Ishikawa (cell line): Measurements from ENCODE around the gene KRT35.

Experiments
- CEBPB ChIP-seq: IDR thresholded peaks from 2 replicates; pipeline ENCODE4 v1.6.1; 2012
- EGR1 ChIP-seq: IDR thresholded peaks from 2 replicates; pipeline ENCODE4 v1.6.1; 2012
- EP300 ChIP-seq: IDR thresholded peaks from 2 replicates; pipeline ENCODE4 v1.6.1; 2012; ENCODE audit warnings: borderline replicate concordance
- NFIC ChIP-seq: IDR thresholded peaks from 2 replicates; pipeline ENCODE4 v1.6.1; 2012
- RAD21 ChIP-seq: IDR thresholded peaks from 2 replicates; pipeline ENCODE4 v1.6.1; 2012; ENCODE audit warnings: low read depth
- REST ChIP-seq: IDR thresholded peaks from 2 replicates; pipeline ENCODE4 v1.6.1; 2012; ENCODE audit warnings: low read depth, mild to moderate bottlenecking
- TAF1 ChIP-seq: IDR thresholded peaks from 2 replicates; pipeline ENCODE4 v1.6.1; 2012; ENCODE audit warnings: low read depth, mild to moderate bottlenecking

GRCh38 chr17:41529491-41529915 is 48.6 kb upstream of the KRT35 start:
- TF ChIP-seq TAF1, result no peak
- no peak for TF ChIP-seq EGR1
- TF ChIP-seq CEBPB, result no peak
- TF ChIP-seq REST, result no peak
- no peak for TF ChIP-seq RAD21
- no peak for TF ChIP-seq NFIC
- no peak for TF ChIP-seq EP300
